Measurements from ENCODE around the gene OR4D2. TPM values are rescaled to one million over a fixed set of nuclear protein-coding genes. Genes with fewer than 3 reads are reported as not detected.

The OR4D2 gene
- total and polyA plus RNA-seq, 2 of the 4 experiments (the other 2 are of a cell fraction), result not detected

- WGBS, 2 experiments (ENCODE audit: extremely low coverage in 2 of 2, insufficient read length in 1 of 2), result 14% methylated on average over 1 of the region's 6 CpGs; no CpG with 5 or more reads in 1 of the 2 experiments
- H3K9ac ChIP-seq (ENCODE audit: low read depth, low read length), result no peak overlapping the region
- no peak overlapping the region for H2BK120ac ChIP-seq (ENCODE audit: low read depth, low read length)
- no peaks in the 10 kb centered on the region for H3K79me1 ChIP-seq (ENCODE audit: low read depth in 1 of 2, low read length in 2 of 2)
- no peak overlapping the region for H2BK20ac ChIP-seq (ENCODE audit: low read depth, low read length)
- H2AK5ac ChIP-seq (ENCODE audit: low read depth, low read length), result no peak overlapping the region
- H4K5ac ChIP-seq (ENCODE audit: low read depth, low read length), result no peak overlapping the region
- H4K91ac ChIP-seq (ENCODE audit: insufficient read depth, low read depth, low read length), result no peak overlapping the region
- DNase-seq (no peak), ATAC-seq (ENCODE audit: low read depth) (no peak)
- no peak overlapping the region for H2AFZ ChIP-seq (replicated peaks; ENCODE audit: low read length, poor library complexity)
- H3K4me1 ChIP-seq (ENCODE audit: control insufficient read depth, insufficient read depth, low read length), result no peaks in the 10 kb centered on the region
- in situ Hi-C loops (cut with MboI; ENCODE audit: low sequenced_read_pairs) (no loop called here), dilution Hi-C loops (cut with HindIII; ENCODE audit: low sequenced_read_pairs, unreplicated experiment) (no loop called here), intact Hi-C loops (cut with micrococcal nuclease) (no loop called here)
- H4K8ac ChIP-seq (ENCODE audit: low read depth in 2 of 2, low read length in 2 of 2), result no peak overlapping the region
- peaks cover 8% of the 10 kb centered on the region for H3K27me3 ChIP-seq (ENCODE audit: control insufficient read depth, insufficient read depth, low read length)
- no peak overlapping the region for H3K56ac ChIP-seq (ENCODE audit: extremely low read depth, insufficient read depth, low read length)
- H3K36me3 ChIP-seq (ENCODE audit: control insufficient read depth, insufficient read depth, low read length), result no peaks in the 10 kb centered on the region
- POLR2A ChIA-PET (ENCODE audit: unreplicated experiment), result no interaction called here
- H2BK15ac ChIP-seq (ENCODE audit: low read depth, low read length), result no peak overlapping the region
- BruUV-seq (replicated peaks), result no TSS peak
- no peak overlapping the region for H2AK9ac ChIP-seq (replicated peaks; ENCODE audit: low read depth, low read length, poor library complexity)
- H4K20me1 ChIP-seq (ENCODE audit: insufficient read depth, low read length), result no peaks in the 10 kb centered on the region
- CTCF ChIA-PET, result no interaction called here
- H3K4me3 ChIP-seq (ENCODE audit: insufficient read depth, low read depth, low read length), result no peak overlapping the region
- TF ChIP-seq BHLHE40 (IDR thresholded peaks at IDR 0.05; ENCODE audit: low read depth, low read length) (no peak), MXI1 (IDR thresholded peaks at IDR 0.05; ENCODE audit: borderline replicate concordance, low read depth, low read length) (no peak), RFX5 (IDR thresholded peaks at IDR 0.05; ENCODE audit: low read depth, low read length) (no peak), USF2 (IDR thresholded peaks at IDR 0.05; ENCODE audit: low read depth, low read length) (no peak), SMC3 (IDR thresholded peaks at IDR 0.05; ENCODE audit: low read depth, low read length) (no peak)
- no peak overlapping the region for H3K4ac ChIP-seq (ENCODE audit: low read depth, low read length)
- no peak overlapping the region for H3K18ac ChIP-seq (ENCODE audit: low read depth, low read length)
- H3K9me1 ChIP-seq (ENCODE audit: insufficient read depth, low read length), result no peaks in the 10 kb centered on the region
- no peaks in the 10 kb centered on the region for H3K9me3 ChIP-seq (ENCODE audit: control insufficient read depth, insufficient read depth, low read length)
- H2BK5ac ChIP-seq (ENCODE audit: low read depth, low read length, poor library complexity, severe bottlenecking), result no peak overlapping the region
- no peak overlapping the region for H3K4me2 ChIP-seq (ENCODE audit: low read depth, low read length)
- no peak overlapping the region for H3K27ac ChIP-seq (ENCODE audit: insufficient read depth, low read length)
- no peak overlapping the region for H3K14ac ChIP-seq (replicated peaks; ENCODE audit: low read depth, low read length)
- H3K23ac ChIP-seq (ENCODE audit: low read depth, low read length), result no peak overlapping the region
Observed at GRCh38 chr17:58150394-58150793, 16.4 kb upstream of the OR4D2 start.

Data from IMR-90 (cell line).